Fibroblast of villous mesenchyme (primary cell): Measurements from ENCODE around the gene TNFSF4. TPM values are rescaled to one million over a fixed set of nuclear protein-coding genes. Genes with fewer than 3 reads are reported as not detected.

Source experiments
- DNase-seq: peaks from one replicate; pipeline ENCODE4 v3.0.0-alpha.2; 2010; ENCODE audit warnings: low read depth
- H3K4me3 ChIP-seq: 2 replicates; pipeline ENCODE4 v1.5.1; 2011; ENCODE audit warnings: low read depth, mild to moderate bottlenecking, low read length
- total RNA-seq: library from RNA; depleted of rRNA; stranded (reverse); fragments of >200 nt; gene quantifications from 2 replicates; pipeline ENCODE4 v1.2.3, GENCODE V29; 2012
- TF ChIP-seq, protein P1 (sequence below): IDR thresholded peaks from 2 replicates; pipeline ENCODE4 v1.5.1; 2012; ENCODE audit warnings: low read depth, mild to moderate bottlenecking, low read length; ENCODE audit not compliant: insufficient read depth

TNFSF4 gene
- total RNA-seq, 1 donor: 127 TPM

GRCh38 chr1:173187671-173188237 lies 19.4 kb downstream of the TNFSF4 start:
- H3K4me3 ChIP-seq: no peak overlapping the region

DNA sequence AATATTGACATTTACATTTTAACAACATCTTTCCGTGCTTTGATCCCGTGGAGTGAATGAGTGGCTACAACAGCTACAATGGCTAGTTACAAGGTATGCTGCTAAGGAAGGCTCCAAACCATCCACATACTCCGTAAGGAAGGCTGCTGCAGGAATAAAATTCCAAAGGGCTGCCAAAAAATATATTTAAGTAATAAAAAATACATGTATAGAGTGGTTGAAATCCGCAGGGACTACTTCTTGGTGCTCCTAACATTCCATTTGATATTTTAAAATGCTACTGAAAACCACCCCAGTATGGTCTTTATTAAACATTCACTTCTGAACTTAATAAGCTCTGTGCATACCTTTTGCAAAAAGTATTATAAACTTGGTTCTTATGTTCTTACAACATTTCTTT lies 25.3 kb downstream of the TNFSF4 start:
- no peak overlapping the region for H3K4me3 ChIP-seq
- TF ChIP-seq, protein P1, sequence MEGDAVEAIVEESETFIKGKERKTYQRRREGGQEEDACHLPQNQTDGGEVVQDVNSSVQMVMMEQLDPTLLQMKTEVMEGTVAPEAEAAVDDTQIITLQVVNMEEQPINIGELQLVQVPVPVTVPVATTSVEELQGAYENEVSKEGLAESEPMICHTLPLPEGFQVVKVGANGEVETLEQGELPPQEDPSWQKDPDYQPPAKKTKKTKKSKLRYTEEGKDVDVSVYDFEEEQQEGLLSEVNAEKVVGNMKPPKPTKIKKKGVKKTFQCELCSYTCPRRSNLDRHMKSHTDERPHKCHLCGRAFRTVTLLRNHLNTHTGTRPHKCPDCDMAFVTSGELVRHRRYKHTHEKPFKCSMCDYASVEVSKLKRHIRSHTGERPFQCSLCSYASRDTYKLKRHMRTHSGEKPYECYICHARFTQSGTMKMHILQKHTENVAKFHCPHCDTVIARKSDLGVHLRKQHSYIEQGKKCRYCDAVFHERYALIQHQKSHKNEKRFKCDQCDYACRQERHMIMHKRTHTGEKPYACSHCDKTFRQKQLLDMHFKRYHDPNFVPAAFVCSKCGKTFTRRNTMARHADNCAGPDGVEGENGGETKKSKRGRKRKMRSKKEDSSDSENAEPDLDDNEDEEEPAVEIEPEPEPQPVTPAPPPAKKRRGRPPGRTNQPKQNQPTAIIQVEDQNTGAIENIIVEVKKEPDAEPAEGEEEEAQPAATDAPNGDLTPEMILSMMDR: no peak
- no peak for DNase-seq

More at GRCh38 chr1:173187671-173188237, 19.4 kb downstream of the TNFSF4 start:
- TF ChIP-seq, protein P1: no peak
- DNase-seq: no peak

- no peak overlapping the region for H3K4me3 ChIP-seq
- no peak for DNase-seq
- TF ChIP-seq, protein P1: no peak
Measured at GRCh38 chr1:173176246-173176645, 30.9 kb downstream of the TNFSF4 start.

GRCh38 chr1:173175514-173176145 lies 31.5 kb downstream of the TNFSF4 start:
- no peak overlapping the region for H3K4me3 ChIP-seq
- DNase-seq: peak; percentile 78
- TF ChIP-seq, protein P1: no peak

DNA sequence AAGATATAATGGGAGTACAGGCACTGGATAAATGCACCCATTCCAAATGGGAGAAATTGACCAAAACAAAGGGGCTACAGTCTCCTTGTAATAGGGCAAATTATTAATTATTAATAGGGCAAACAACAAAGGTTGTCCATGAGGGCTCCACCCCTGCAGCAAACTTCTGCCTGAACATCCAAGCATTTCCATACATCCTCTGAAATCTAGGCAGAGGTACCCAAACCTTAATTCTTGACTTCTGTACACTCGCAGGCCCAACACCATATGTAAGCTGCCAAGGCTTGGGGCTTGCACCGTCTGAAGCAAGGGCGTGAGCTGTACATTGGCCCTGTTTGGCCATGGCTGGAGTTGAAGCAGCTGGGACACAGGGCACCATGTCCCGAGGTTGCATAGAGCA lies 33.7 kb downstream of the TNFSF4 start:
- TF ChIP-seq, protein P1: no peak
- H3K4me3 ChIP-seq: no peak overlapping the region
- DNase-seq: no peak

DNA sequence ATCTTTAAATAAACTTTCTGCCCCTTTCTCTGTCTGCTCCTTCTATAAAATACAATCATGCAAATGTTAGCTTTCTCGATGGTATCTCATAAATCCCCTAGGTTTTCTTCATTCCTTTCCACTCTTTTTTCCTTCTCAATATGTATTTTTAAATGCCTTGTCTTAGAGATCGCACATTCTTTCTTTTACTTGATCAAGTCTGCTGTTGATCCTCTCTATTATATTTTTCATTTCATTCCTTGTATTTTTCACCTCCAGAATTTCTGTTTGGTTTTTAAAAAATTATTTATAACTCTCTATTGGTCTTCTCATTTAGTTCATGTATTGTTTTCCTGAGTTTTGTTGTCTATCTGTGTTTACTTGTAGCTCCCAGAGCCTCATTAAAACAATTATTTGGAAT lies 36.0 kb downstream of the TNFSF4 start:
- DNase-seq: no peak
- TF ChIP-seq, protein P1: no peak
- no peak overlapping the region for H3K4me3 ChIP-seq
